NCI-H2196 (cell line): ENCODE results near the gene TMEM217.

Experiments
- DNase-seq: peaks from one replicate; lab custom pipeline; 2025; ENCODE audit not compliant: unreplicated experiment; lab: John Stamatoyannopoulos, UW

The TMEM217 gene

DNA sequence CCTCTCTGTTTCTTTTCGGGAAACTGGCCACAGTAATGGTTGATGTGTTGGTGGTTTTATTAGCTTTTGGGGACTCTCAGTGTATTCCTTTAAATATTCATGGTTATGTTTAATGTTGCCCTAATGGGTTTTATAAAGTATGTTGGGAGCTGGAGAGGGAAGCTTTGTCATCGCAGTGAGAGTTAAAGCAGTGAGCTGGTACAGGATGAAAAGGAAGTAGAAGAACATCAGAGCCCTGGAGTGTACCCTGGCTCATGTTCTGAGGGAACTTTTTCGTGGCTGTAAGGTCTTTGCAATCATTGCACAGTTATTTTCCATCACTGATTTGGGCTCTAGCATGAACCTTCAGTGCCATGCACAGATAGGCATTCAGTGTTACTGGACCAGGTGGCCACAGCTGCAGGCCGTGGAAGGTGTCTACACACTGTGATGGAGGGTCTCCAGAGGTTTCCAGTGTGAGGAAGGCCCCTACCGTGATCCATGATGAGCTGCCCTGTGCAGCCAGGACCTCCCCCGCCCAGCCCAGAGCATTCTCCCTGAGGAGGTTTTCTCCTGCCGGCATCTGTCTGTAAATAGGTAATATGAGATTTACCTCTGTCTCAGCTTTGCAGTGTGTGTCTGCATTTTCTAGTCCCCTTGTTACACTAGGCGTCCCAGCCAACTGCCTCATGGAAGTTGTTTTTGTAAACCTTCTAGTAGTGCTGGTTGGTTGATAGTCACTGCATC is 22.4 kb upstream of the TMEM217 start:
- DNase-seq: no peak

DNA sequence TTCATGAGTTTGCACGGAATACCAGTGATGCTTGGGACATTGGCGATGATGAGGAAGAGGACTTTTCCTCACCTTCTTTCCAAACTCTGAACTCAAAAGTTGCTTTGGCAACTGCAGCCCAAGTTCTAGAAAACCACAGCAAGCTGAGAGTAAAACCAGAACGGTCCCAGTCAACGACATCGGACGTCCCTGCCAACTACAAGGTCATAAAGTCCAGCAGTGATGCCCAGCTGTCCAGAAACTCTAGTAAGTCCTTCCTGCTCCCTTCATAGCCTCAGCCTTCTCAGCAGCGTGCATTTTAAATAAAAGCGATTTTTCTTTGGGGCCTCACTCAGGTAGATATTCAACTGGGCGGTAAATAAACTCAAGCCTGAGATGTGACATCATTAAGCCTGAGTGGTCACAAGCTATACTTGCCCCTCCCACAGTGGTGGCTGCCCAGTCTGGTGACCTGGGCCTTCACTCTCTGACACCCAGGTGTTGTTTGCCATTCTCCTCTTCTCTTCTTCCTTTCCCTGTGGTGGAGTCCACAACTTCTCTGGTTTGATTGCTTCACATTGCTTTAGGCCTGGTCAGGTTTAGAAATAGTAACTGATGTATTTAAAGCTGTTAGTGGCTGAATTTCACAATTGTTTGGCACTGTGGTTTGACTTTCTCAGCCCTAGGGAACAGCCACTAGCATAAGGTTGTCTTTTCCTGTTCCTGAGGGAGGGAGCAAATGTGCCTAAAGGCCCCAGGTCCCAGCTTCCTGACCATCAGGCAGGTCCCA is 21.6 kb upstream of the TMEM217 start:
- no peak for DNase-seq

DNA sequence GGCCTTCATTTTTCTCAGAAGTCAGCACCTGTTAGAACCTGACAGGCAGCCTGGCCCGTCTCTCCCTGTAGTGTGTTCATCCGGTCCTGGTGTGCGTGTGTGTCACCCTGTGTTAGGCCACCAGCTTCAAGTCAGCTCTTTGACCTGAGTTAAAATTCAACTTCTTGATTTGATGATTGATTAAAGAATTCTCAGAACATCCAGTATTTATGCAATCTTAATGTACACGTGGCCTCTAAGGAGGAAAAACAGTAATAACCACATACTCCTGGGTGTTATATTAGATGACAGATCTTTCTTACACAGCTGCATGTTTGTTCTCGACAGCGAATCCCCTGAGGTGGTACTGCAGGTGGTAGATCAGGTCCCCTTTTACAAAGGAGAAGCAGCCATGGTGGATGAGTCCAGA is 19.1 kb upstream of the TMEM217 start:
- DNase-seq: no peak

DNA sequence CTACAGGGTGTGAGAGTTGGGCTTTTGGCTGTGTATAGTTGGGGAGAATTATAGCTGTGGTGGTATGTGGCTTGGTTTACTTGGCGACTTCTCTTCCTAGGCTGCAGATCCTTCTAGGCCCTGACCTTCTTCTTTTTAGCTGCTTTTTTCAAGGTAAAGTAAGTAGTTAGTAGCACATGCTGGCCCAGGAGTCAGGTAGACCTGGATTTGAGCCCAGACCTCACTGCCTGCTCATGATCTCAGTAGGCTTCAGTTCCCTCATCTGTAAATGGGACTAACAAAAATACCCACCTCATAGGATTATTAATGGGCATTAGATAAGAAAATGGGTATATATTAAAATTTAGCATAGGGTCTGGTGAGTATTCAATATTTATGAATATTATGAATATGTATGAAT is 17.4 kb upstream of the TMEM217 start:
- no peak for DNase-seq

DNA sequence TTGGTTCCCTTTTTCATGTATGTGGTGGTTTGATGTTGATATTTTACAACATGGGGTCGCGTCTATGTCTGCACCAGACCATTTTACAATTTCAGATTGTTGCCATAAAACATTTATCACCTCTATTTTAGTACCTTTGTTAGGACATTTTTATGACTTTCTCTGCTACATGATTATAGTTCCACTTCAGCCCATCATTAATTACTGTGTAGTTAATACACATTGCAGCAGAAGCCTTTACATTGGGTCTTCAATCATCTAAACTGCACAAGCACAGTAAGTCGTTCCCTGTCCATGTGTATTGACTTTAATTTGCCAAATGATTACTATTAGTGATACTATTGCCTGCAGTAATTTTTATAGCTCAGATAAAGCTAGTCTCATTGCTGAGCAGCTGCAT is 15.7 kb upstream of the TMEM217 start:
- no peak for DNase-seq

DNA sequence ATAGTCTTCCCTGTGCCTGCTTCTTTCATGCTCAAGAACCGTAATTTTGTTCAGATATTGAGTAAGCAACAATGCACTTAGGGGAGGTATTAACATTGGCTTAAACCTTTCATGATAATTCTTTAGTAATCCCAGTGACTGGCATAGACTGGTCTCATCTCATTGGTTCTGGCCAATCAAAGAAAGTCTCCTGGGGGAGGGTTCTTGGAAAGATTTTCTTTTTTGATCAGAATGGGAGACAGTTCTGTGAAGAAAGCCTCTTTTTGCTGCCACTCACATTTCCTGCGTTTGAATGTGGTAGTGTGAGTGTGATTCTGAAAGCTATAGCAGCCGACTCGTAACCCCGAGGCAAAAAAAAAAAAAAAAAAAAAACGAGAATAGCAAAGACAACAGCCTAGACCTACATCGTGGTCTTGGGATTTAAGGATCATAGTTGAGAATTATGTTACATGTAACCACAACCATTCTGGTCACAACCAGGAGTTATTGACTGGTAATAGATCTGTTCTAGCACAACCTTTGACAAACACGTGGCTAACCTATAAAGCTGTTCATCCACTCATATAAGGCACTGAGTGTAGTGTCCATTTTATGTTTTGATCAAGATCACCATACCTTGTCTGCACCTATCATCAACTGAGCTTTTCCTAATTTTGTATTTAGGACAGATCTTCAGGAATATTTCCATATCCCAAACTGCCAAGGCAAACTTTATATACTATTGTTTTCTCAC is 15.1 kb upstream of the TMEM217 start:
- no peak for DNase-seq

DNA sequence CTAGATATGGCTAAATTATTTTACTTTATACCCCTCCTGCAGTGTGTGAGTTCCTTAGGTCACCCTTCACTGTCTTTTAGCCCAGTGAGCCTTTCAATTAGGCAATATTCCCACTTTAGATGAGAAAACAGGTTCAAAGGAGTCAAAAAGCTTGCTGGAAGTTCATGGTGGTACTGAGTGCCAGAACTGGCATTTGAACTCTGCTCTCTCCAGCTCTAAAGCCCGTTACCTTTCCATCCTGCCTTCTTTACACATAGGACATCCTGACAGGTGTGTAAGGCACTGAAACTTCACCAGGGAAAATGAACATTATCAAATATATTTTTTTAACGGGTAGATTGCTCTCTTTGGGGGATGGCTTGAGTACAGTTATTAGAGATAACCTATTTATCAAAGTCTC is 11.2 kb upstream of the TMEM217 start:
- DNase-seq: no peak

DNA sequence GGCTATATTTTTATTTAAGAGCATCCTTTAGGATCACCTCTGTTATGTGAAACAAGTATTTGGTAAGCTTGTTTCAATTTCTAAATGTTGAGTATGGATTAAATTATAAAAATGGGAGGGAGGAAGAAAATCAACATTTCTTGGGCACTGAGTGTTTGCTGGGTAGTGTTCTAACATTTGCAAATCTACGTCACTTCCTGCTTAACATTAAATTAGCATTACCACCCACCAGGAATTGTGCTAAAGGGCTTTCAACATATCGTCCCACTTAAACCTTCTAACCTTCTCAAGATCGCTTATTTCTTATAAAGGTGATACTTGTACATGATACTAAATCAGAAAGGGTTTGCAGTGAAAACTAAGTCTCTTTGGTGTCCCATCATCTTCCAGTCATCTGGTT is 7.9 kb upstream of the TMEM217 start:
- no peak for DNase-seq

DNA sequence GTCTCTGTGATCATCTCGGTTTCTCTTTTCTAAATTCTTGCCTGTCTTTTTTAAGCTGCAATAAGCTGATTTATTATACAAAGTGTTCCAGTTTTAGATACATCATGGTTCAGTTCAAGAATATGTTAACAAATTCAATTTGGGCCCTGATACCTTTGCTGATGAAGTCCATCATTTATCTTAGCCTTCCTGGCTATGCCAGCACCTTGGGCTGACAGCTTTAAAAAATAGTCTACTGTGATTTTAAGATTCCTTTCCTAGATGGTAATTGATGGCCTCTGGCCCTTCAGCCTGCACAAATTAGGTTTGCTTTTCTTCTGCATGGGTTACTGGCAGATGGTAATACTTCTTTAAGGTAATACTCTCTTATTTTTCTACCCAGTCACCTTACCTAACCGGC is 7.1 kb upstream of the TMEM217 start:
- no peak for DNase-seq

DNA sequence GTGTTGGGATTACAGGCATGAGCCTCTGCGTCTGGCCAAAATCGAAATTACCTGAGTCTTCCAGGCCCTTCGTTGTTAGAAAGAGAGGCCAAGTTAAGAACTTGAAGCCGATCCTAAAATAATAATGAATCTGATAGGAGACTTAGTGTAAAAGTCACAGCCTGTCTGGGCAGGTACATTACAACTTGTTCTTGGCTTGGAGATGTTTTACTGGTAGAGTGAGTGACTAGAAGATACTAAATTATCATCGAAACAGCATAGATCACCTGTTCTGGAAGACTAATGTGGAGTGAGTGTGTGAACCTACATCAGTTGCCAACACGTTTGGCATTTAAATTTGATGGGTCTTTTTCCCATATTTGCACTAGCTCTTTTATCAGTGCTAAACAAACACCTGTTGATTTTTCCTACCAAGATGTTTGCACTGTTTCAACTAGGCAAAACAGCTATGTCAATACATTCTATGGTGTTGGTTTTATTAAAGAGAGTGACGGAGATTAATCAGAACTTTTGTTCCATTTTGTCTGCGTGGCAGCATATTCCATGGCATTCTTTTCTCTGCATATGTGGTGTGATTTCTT is 4.6 kb upstream of the TMEM217 start:
- DNase-seq: no peak

DNA sequence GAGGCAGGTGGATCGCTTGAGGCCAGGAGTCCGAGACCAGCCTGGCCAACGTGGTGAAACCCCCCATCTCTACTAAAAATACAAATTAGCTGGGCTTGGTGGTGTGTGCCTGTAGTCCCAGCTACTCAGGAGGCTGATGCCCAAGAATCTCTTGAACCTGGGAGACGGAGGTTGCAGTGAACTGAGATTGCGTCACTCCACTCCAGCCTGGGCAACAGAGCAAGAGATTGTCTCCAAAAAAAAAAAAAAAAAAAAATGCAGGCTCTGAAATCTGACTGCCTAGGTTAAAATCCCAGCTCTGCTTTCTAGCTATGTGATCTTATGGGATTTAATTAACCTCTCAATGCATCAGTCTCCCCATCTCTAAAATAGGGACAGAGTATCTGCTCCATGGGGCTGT is 3.3 kb upstream of the TMEM217 start:
- no peak for DNase-seq

DNA sequence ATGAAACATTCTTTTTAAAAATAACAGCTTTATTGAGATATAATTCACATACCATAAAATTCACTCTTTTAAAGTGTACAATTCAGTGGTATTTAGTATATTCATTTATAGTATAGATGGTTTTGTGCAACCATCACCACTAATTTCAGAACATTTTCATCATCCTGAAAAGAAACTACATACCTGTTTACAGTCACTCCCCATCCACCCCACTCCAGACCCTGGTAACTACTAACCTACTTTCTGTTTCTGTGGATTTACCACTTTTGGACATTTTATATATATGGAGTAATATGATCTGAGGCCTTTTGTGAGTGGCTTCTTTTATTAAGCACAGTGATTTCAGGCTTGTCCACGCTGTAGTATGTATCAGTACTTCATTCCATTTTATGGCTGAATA is 2.5 kb upstream of the TMEM217 start:
- DNase-seq: no peak

DNA sequence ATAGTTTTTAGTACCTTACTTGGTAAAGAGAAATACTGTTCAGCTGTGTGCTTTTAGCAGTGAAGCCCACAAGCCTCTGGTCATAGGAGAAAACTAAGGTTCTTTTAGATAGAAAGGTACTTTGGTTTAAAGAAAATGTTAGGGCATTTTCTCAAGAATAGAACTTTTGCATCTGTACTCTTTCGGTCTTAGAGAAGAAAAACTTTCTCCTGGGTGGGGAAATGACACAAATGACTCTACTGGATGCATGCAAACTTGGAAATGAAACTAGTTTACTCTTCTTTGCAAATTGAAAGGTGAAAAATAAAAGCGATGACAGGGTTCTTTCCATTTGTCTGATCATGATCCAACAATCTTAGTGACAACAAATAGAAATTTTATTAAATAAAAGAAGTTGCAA is 2.1 kb upstream of the TMEM217 start:
- DNase-seq: no peak

DNA sequence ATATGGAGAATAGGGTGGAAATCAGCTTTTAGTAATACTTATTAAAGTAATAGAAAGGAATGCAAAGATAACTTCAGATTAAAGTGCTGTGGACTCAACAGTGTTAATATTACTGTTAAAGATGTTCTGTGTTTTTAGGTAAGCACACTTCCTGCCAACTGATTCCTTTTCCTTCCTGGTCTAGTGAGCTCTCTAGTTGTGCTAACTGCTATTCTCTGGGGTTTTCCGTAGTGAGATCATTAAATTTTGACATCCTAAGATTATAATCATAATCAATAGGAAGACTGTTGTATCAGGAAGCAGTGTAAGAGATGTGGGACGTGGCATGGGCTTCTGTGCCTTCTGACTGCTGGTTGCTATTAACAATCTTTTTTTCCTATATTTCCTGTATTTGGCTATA is 1.2 kb upstream of the TMEM217 start:
- no peak for DNase-seq

DNA sequence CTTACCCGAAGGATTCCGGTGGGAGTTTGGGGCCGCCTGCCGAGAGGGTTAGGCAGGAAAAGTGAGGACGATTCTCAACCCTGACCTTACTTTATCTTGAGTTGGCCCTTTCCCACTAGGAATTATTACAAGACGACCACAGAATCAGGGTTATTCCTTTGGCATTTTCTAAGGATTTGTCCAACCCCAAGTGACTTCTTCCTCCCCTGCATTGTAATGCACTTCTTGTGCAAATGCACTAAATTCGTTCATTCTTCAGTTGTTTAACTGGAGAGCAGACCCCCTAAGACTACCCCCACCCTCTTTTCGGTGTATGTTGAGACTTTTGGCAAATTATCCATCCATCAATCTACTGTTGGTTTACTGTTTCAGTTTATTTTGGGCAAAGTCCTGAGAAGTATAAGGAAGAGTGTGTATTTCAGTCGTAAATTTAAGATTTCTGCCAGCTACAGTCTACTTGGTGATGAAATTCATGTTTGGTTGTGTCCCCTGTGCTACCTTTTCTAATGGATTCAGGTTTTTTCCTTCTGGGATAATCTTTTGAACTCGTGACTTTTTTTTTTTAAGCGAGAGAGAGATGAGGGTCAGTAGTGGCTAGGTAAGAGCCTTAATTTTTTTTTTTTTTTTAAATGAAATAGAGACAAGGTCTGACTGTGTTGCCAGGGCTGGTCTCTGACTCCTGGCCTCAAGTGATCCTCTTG is 611 bp upstream of the TMEM217 start:
- DNase-seq: no peak

DNA sequence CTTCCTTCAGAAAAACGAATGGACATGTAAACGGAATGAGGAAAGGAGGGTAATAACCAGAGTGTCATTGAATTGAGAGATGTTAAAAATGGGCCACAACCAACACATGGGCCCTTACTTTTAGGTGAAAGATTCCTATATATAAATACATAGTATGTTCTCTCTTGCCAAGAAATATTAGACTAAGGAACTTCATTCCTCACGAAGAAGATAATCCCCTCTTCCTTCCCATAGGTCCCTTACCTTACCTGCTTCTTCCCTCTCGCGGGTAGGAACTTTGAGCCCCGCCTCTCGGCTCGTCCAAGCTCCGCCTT is 667 bp downstream of the TMEM217 start:
- DNase-seq: no peak

DNA sequence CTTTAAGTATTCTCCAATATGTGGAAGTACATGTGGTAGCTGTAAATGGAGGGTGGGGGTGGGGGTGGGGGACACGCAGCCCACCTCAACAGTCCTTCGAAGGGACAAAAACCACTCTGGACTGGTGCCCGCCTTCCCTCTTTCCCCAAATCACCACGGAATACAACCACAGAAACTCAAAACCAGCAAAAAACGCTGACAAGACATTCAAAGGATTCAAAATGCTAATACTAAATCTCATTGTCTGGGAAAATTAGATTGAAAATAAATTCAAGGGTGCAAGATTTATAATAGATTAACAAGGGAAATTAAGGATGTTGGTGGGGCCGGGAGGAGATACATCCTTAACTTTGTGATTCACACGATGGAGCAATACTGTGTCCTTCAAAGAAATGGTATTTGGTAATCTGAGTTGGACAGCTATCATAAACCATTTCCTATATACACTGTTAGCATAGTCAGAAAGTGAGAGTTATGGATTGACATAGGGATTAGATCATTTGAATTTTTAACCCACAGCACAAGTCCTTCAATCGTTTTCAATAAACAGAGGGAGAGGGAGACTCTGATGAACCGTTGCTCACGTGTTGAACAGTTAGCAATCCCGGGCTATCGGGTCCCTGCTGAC is 1.1 kb downstream of the TMEM217 start:
- no peak for DNase-seq

DNA sequence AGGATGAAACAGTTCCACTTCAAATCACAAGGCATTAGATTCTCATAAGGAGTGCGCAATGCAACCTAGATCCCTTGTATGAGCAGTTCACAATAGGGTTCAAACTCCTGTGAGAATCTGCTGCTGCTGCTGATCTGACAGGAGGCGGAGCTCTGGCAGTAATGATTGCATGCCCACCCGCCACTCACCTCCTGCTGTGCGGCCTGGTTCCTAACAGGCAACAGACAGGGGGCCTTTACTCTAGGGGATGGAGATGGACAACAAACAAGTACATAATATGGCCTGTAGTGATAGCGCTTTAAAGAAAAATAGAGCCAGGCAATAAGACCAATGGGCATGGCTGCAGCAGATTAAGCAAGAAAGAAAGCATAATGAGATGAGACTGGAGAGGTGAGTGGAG is 3.1 kb downstream of the TMEM217 start:
- DNase-seq: no peak

DNA sequence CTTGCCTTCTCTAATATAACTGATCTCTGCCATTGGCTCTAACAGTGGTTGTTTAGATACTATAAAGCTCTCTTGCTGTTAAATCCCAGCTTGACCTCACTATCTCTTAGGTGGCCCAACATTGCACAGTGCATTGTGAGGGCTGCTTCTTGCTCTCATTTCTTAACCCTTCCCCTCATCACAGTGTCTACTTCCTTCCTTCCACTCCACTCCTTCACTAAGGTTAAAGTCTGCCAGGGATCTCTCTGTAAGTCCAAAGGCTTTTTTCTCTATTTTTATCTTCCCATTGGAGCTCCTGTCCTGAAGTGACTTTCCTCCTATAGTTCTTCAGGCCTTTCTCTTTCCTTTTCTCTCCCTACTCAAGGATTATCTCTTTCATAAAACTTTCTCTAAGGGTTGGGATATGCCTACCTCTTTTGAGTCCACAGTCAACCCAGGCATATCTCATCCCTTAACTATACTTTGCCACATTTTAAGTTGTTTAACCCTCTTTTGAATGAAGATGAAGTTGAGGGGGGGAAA is 4.4 kb downstream of the TMEM217 start:
- DNase-seq: no peak

DNA sequence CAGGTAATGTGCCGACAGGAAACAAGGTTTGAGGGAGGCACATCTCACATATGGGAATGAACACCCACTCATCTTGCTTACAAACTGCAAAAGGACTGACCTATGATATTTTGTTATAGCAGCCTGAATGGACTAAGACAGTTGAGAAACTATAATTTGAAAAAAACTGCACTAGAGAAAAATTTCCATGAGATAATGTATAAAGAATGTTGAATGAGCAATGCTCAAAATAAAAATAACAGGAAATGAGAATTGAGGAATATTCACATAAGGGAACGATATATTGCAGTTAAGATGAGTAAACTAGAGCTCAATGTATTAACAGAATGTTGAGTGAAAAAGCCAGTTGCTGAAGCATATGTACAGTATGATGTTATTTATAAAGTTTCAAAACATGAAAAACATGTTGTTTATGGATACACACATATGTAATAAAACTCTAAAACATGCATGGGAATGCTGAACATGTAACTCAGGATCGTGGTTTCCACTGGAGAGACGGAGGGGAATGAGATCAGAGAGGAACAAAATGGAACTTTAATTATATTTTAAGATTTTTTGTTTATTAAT is 6.6 kb downstream of the TMEM217 start:
- no peak for DNase-seq
